ENCODE results near the gene CIROP. TPM values are rescaled to one million over a fixed set of nuclear protein-coding genes. Genes with fewer than 3 reads are reported as not detected.
A peak's percentile ranks its signal among the peaks of the same experiment; 100 is the strongest.

The CIROP gene
- total RNA-seq, 1 donor from 2014 or later, result not detected

- Mint-ChIP-seq H3K27ac (ENCODE audit: unreplicated experiment) (no peak overlapping the region), H3K4me1 (ENCODE audit: unreplicated experiment) (peaks cover 36% of the 10 kb centered on the region), H3K36me3 (ENCODE audit: low read depth, unreplicated experiment) (peaks cover 16% of the 10 kb centered on the region), H3K4me3 (ENCODE audit: unreplicated experiment) (no peak overlapping the region), H3K9me3 (ENCODE audit: unreplicated experiment) (no peaks in the 10 kb centered on the region), H3K27me3 (ENCODE audit: unreplicated experiment) (peaks cover 7% of the 10 kb centered on the region)
- TF ChIP-seq CTCF (IDR thresholded peaks at IDR 0.05; ENCODE audit: unreplicated experiment), result no peak
- DNase-seq (ENCODE audit: low spot score), result no peak
Observed at GRCh38 chr14:23126548-23127278, 21.9 kb upstream of the CIROP start.

- Mint-ChIP-seq H3K4me3 (ENCODE audit: unreplicated experiment) (no peak overlapping the region), H3K36me3 (ENCODE audit: low read depth, unreplicated experiment) (peaks cover 16% of the 10 kb centered on the region), H3K27ac (ENCODE audit: unreplicated experiment) (peak overlapping the region; percentile 55), H3K9me3 (ENCODE audit: unreplicated experiment) (no peaks in the 10 kb centered on the region), H3K27me3 (ENCODE audit: unreplicated experiment) (peaks cover 7% of the 10 kb centered on the region), H3K4me1 (ENCODE audit: unreplicated experiment) (peaks cover 43% of the 10 kb centered on the region)
- DNase-seq (ENCODE audit: low spot score), result no peak
- TF ChIP-seq CTCF (IDR thresholded peaks at IDR 0.05; ENCODE audit: unreplicated experiment), result no peak
Observed at GRCh38 chr14:23125933-23126524, 21.2 kb upstream of the CIROP start.

GRCh38 chr14:23125011-23125410, 20.2 kb upstream of the CIROP start:
- Mint-ChIP-seq H3K27me3 (ENCODE audit: unreplicated experiment) (peaks cover 7% of the 10 kb centered on the region), H3K36me3 (ENCODE audit: low read depth, unreplicated experiment) (peaks cover 20% of the 10 kb centered on the region), H3K27ac (ENCODE audit: unreplicated experiment) (peak overlapping the region; percentile 41), H3K4me3 (ENCODE audit: unreplicated experiment) (no peak overlapping the region), H3K4me1 (ENCODE audit: unreplicated experiment) (peaks cover 53% of the 10 kb centered on the region), H3K9me3 (ENCODE audit: unreplicated experiment) (no peaks in the 10 kb centered on the region)
- DNase-seq (ENCODE audit: low spot score), result no peak
- TF ChIP-seq CTCF (IDR thresholded peaks at IDR 0.05; ENCODE audit: unreplicated experiment), result no peak

- peaks cover 20% of the 10 kb centered on the region for H3K36me3 Mint-ChIP-seq (ENCODE audit: low read depth, unreplicated experiment)
- peaks cover 56% of the 10 kb centered on the region for H3K4me1 Mint-ChIP-seq (ENCODE audit: unreplicated experiment)
- no peak overlapping the region for H3K4me3 Mint-ChIP-seq (ENCODE audit: unreplicated experiment)
- no peaks in the 10 kb centered on the region for H3K9me3 Mint-ChIP-seq (ENCODE audit: unreplicated experiment)
- H3K27me3 Mint-ChIP-seq (ENCODE audit: unreplicated experiment), result peaks cover 7% of the 10 kb centered on the region
- no peak for DNase-seq (ENCODE audit: low spot score)
- no peak for TF ChIP-seq CTCF (IDR thresholded peaks at IDR 0.05; ENCODE audit: unreplicated experiment)
- H3K27ac Mint-ChIP-seq (ENCODE audit: unreplicated experiment), result no peak overlapping the region
Observed at GRCh38 chr14:23124337-23124954, 19.7 kb upstream of the CIROP start.

- H3K9me3 Mint-ChIP-seq (ENCODE audit: unreplicated experiment), result no peaks in the 10 kb centered on the region
- peaks cover 53% of the 10 kb centered on the region for H3K4me1 Mint-ChIP-seq (ENCODE audit: unreplicated experiment)
- H3K36me3 Mint-ChIP-seq (ENCODE audit: low read depth, unreplicated experiment), result peaks cover 14% of the 10 kb centered on the region
- no peak overlapping the region for H3K27ac Mint-ChIP-seq (ENCODE audit: unreplicated experiment)
- DNase-seq (ENCODE audit: low spot score), result no peak
- no peak overlapping the region for H3K4me3 Mint-ChIP-seq (ENCODE audit: unreplicated experiment)
- no peak for TF ChIP-seq CTCF (IDR thresholded peaks at IDR 0.05; ENCODE audit: unreplicated experiment)
- peaks cover 7% of the 10 kb centered on the region for H3K27me3 Mint-ChIP-seq (ENCODE audit: unreplicated experiment)
Observed at GRCh38 chr14:23123419-23123818, 18.6 kb upstream of the CIROP start.

Measured in endothelial cell (in vitro differentiated cells).